GM12878 (cell line): Measurements from ENCODE around the gene RBM48. TPM values are rescaled to one million over a fixed set of nuclear protein-coding genes. Genes with fewer than 3 reads are reported as not detected.
A peak's percentile ranks its signal among the peaks of the same experiment; 100 is the strongest.

Source experiments
- ATAC-seq: fragments of 200-7000 bp; cut with Tn5 transposase; 3 replicates; pipeline ENCODE4 v1.9.1; 2020; ENCODE audit warnings: mild to moderate bottlenecking, moderate library complexity
- BruUV-seq: library from RNA; stranded (reverse); fragments of 400-500 nt; replicated peaks from 2 replicates; lab custom pipeline; 2021; lab: Mats Ljungman, UMichigan
- CTCF ChIA-PET: fragments of 300-600 bp; sonication (Branson Sonifier 250); formaldehyde crosslinking; extraction: SDS; loops from one replicate; lab custom pipeline; 2021; ENCODE audit warnings: inconsistent platforms; lab: Yijun Ruan, JAX
- POLR2A ChIA-PET: fragments of 350-600 bp; formaldehyde crosslinking; extraction: SDS; loops from one replicate; lab custom pipeline; 2021; ENCODE audit warnings: inconsistent platforms; lab: Charles Lee
- RAD21 ChIA-PET: fragments of 300-600 bp; sonication (Branson Sonifier 250); formaldehyde crosslinking; loops from one replicate; lab custom pipeline; 2023; ENCODE audit warnings: antibody characterized with exemption; ENCODE audit not compliant: unreplicated experiment; lab: Charles Lee
- SMC1A ChIA-PET: fragments of 300-600 bp; sonication (Branson Sonifier 250); formaldehyde crosslinking; loops from one replicate; lab custom pipeline; 2023; ENCODE audit not compliant: unreplicated experiment, uncharacterized antibody; lab: Charles Lee
- DNase-seq: peaks from one replicate; pipeline ENCODE4 v3.0.0-alpha.2; 2011; ENCODE audit warnings: low read depth, low spot score
- FAIRE-seq: peaks from 3 replicates; lab custom pipeline; 2011; peaks lifted over from hg19 to GRCh38; lab: Jason Lieb, UNC
- H2AFZ ChIP-seq: 2 replicates; pipeline ENCODE4 v1.6.0; 2011; ENCODE audit warnings: low read depth, low read length, control low read depth; ENCODE audit not compliant: control insufficient read depth
- H3K27ac ChIP-seq: 2 replicates; pipeline ENCODE4 v1.5.1; 2011; ENCODE audit warnings: control low read depth; ENCODE audit not compliant: control insufficient read depth, insufficient read depth
- H3K27me3 ChIP-seq, 2 experiments: replicated peaks in 1 of 2; 2 replicates each; pipeline versions ENCODE4 v1.6.0 to v1.6.1; 2011; ENCODE audit warnings: low read length in 1 of 2; ENCODE audit not compliant: control insufficient read depth in 2 of 2, insufficient read depth in 2 of 2
- H3K36me3 ChIP-seq, 2 experiments: 2 replicates each; pipeline ENCODE4 v1.5.1; 2011; ENCODE audit warnings: low read length in 1 of 2; ENCODE audit not compliant: control insufficient read depth in 2 of 2, insufficient read depth in 2 of 2
- H3K4me1 ChIP-seq: 2 replicates; pipeline ENCODE4 v1.6.1; 2011; ENCODE audit warnings: mild to moderate bottlenecking, low read length, moderate library complexity, mixed read lengths; ENCODE audit not compliant: control insufficient read depth, insufficient read depth
- H3K4me2 ChIP-seq: 2 replicates; pipeline ENCODE4 v1.6.0; 2011; ENCODE audit warnings: control low read depth; ENCODE audit not compliant: control insufficient read depth, insufficient read depth
- H3K4me3 ChIP-seq: fragments of 200-600 bp; sonication (generic); 2 replicates; pipeline ENCODE4 v1.5.1; 2016
- H3K79me2 ChIP-seq: 2 replicates; pipeline ENCODE4 v1.6.0; 2011; ENCODE audit warnings: low read length; ENCODE audit not compliant: control insufficient read depth, insufficient read depth
- H3K9ac ChIP-seq: 2 replicates; pipeline ENCODE4 v1.8.0; 2011; ENCODE audit warnings: low read length, control low read depth, mixed read lengths; ENCODE audit not compliant: control insufficient read depth, insufficient read depth
- H3K9me3 ChIP-seq: replicated peaks from 3 replicates; pipeline ENCODE4 v1.5.1; 2011; ENCODE audit warnings: mild to moderate bottlenecking, low read length; ENCODE audit not compliant: control insufficient read depth, insufficient read depth
- H4K20me1 ChIP-seq: 2 replicates; pipeline ENCODE4 v1.6.0; 2011; ENCODE audit not compliant: control insufficient read depth, insufficient read depth
- BCL11A ChIP-seq: IDR thresholded peaks from 2 replicates; pipeline ENCODE4 v1.6.1; 2011; ENCODE audit warnings: low read depth, low read length
- IKZF2 ChIP-seq, 2 experiments: fragments of 450-650 bp; IDR thresholded peaks; 2 replicates each; pipeline ENCODE4 v1.6.1; 2017; ENCODE audit warnings: mild to moderate bottlenecking in 2 of 2, moderate library complexity in 2 of 2
- JUND ChIP-seq: IDR thresholded peaks from 2 replicates; pipeline ENCODE4 v1.6.1; 2012; ENCODE audit warnings: low read depth, mild to moderate bottlenecking, low read length, improper control_type of control experiment, moderate library complexity
- MEF2A ChIP-seq: IDR thresholded peaks from 2 replicates; pipeline ENCODE4 v1.6.1; 2011; ENCODE audit warnings: low read depth, mild to moderate bottlenecking, low read length, moderate library complexity; ENCODE audit not compliant: insufficient read depth
- MTA2 ChIP-seq: fragments of 450-650 bp; IDR thresholded peaks from 2 replicates; pipeline ENCODE4 v1.6.1; 2016; ENCODE audit warnings: low read depth, mild to moderate bottlenecking, moderate library complexity
- NBN ChIP-seq: fragments of 450-650 bp; IDR thresholded peaks from 2 replicates; pipeline ENCODE4 v1.6.1; 2016
- NKRF ChIP-seq: fragments of 450-650 bp; conservative IDR thresholded peaks from 2 replicates; pipeline ENCODE4 v1.6.1; 2017; ENCODE audit warnings: mild to moderate bottlenecking, moderate library complexity
- PAX8 ChIP-seq: fragments of 450-650 bp; IDR thresholded peaks from 2 replicates; pipeline ENCODE4 v1.6.1; 2017; ENCODE audit warnings: mild to moderate bottlenecking, moderate library complexity
- POLR2AphosphoS5 ChIP-seq: IDR thresholded peaks from 2 replicates; pipeline ENCODE4 v1.6.1; 2011; ENCODE audit warnings: mild to moderate bottlenecking, low read length, inconsistent platforms
- RB1 ChIP-seq: fragments of 450-650 bp; formaldehyde crosslinking; IDR thresholded peaks from 2 replicates; pipeline ENCODE4 v1.6.1; 2017; ENCODE audit warnings: mild to moderate bottlenecking, borderline replicate concordance
- RELA ChIP-seq: fragments of 450-650 bp; IDR thresholded peaks from 2 replicates; pipeline ENCODE4 v1.8.0; 2014; ENCODE audit warnings: borderline replicate concordance; ENCODE audit not compliant: partially characterized antibody
- SIX5 ChIP-seq: IDR thresholded peaks from 2 replicates; pipeline ENCODE4 v1.6.1; 2011; ENCODE audit warnings: mild to moderate bottlenecking, low read depth, low read length, moderate library complexity; ENCODE audit not compliant: severe bottlenecking
- STAT1 ChIP-seq: fragments of 450-650 bp; conservative IDR thresholded peaks from 2 replicates; pipeline ENCODE4 v1.6.1; 2014; ENCODE audit warnings: antibody characterized with exemption, mild to moderate bottlenecking
- ZBTB40 ChIP-seq: fragments of 450-650 bp; IDR thresholded peaks from 2 replicates; pipeline ENCODE4 v1.6.1; 2016; ENCODE audit warnings: mild to moderate bottlenecking, moderate library complexity, borderline replicate concordance
- ZNF217 ChIP-seq: fragments of 450-650 bp; IDR thresholded peaks from 2 replicates; pipeline ENCODE4 v1.6.1; 2017; ENCODE audit warnings: antibody characterized with exemption, mild to moderate bottlenecking
- WGBS: methylation state at CpG from one replicate; pipeline ENCODE4 v1.1.6; 2016; ENCODE audit warnings: low lambda C conversion rate; ENCODE audit not compliant: insufficient replicate concordance, insufficient coverage; ENCODE audit errors: missing lambda C conversion rate; 5-methylcytosine and 5-hydroxymethylcytosine counted together
- in situ Hi-C: fragments of 300-500 bp; cut with MboI; formaldehyde crosslinking; loops from 9 replicates; pipeline ENCODE4 v1.14.3; 2018; ENCODE audit warnings: mixed read lengths
- intact Hi-C: fragments of 100-400 bp; cut with micrococcal nuclease; formaldehyde crosslinking; loops from one replicate; pipeline ENCODE4 v1.14.2; 2022; ENCODE audit not compliant: unreplicated experiment
- polyA plus RNA-seq, 11 experiments: library from polyadenylated mRNA; depleted of rRNA in 4 of 11; unstranded in 6 of 11; stranded (reverse) in 5 of 11; fragments of >200 nt; fragmentation: Nextera tagmentation in 4 of 11; fragmentation: Illumina TruSeq in 1 of 11; extraction: Ambion mirVana in 4 of 11; extraction: Trizol in 1 of 11; gene quantifications; 1 replicate in 1 of 11; 2 replicates in 10 of 11; pipeline versions ENCODE4 v1.2.1 to v1.2.3, GENCODE V29; 2011 to 2016; ENCODE audit warnings: inconsistent platforms in 2 of 11, missing spikeins in 2 of 11, low read depth in 1 of 11
- total RNA-seq, 4 experiments: library from RNA; depleted of rRNA in 3 of 4; stranded (reverse); fragments of >200 nt in 3 of 4; fragmentation: Illumina TruSeq in 1 of 4; extraction: Trizol in 1 of 4; gene quantifications; 2 replicates each; pipeline versions ENCODE4 v1.2.1 to v1.2.3, GENCODE V29; 2013 to 2021
- TF ChIP-seq, protein P1 (sequence below): fragments of 450-650 bp; IDR thresholded peaks from 2 replicates; pipeline ENCODE4 v1.6.1; 2017; ENCODE audit warnings: low read depth, mild to moderate bottlenecking, moderate library complexity

The RBM48 gene
- total and polyA plus RNA-seq, 10 of the 15 experiments (the other 5 are each of a cell fraction or from before 2014, with no cell fraction given): 8.5 to 14.7 (median 11.6) TPM

DNA sequence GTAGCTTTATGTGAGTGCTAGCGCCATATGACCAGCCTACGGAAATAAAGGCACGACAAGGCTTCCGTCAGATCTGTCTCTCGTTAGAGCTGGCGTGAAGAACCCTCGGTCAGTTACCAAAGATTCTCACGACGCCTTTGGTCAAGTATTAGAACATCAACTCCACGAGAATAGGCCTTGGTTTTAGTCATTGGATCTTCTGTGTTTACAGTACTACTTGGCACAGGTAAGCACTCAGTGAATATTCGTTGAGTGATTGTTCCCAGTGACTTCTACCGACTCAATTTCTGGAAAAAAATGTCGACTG is 316 bp downstream of the RBM48 start:
- ChIA-PET RAD21 (interaction anchor here (0.6 to 1.6 kb wide), 17 partner anchors 11 to 703 kb away, joined by 3 to 8 read pairs (median 3); partner anchors contain the start of genes AKAP9, ANKIB1, CDK6 and GATAD1), SMC1A (interaction anchor here (0.7 to 1.0 kb wide), 7 partner anchors 31 to 703 kb away, joined by 3 to 4 read pairs (median 3); partner anchors contain the start of gene VPS50)
- intact Hi-C loops: no loop called here
- TF ChIP-seq JUND (no peak), RELA (no peak), NKRF (0 out of 2 replicates have a peak, but pooled peaks have one; percentile 48), SIX5 (no peak), MTA2 (no peak), RB1 (0 out of 2 replicates have a peak, but pooled peaks have one; percentile 37), STAT1 (no peak), MEF2A (no peak), IKZF2 (IDR thresholded peaks at IDR 0.05) (no peak), NBN (peak; percentile 7; the same call in 1 of the 2 replicates), ZBTB40 (peak; percentile 51), POLR2AphosphoS5 (no peak), ZNF217 (no peak), PAX8 (peak; percentile 43; the same call in 1 of the 2 replicates), BCL11A (0 out of 2 replicates have a peak, but pooled peaks have one; percentile 27)
- TF ChIP-seq, protein P1, sequence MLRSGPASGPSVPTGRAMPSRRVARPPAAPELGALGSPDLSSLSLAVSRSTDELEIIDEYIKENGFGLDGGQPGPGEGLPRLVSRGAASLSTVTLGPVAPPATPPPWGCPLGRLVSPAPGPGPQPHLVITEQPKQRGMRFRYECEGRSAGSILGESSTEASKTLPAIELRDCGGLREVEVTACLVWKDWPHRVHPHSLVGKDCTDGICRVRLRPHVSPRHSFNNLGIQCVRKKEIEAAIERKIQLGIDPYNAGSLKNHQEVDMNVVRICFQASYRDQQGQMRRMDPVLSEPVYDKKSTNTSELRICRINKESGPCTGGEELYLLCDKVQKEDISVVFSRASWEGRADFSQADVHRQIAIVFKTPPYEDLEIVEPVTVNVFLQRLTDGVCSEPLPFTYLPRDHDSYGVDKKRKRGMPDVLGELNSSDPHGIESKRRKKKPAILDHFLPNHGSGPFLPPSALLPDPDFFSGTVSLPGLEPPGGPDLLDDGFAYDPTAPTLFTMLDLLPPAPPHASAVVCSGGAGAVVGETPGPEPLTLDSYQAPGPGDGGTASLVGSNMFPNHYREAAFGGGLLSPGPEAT: peak; percentile 56; the same call in 1 of the 2 replicates

More for the DNA sequence above, 316 bp downstream of the RBM48 start:
- BruUV-seq: TSS peak; percentile 84
- H3K27ac ChIP-seq: peak overlapping the region; percentile 85
- peaks cover 25% of the 10 kb centered on the region for H3K79me2 ChIP-seq
- H3K27me3 ChIP-seq: no peaks in the 10 kb centered on the region
- H3K36me3 ChIP-seq: peaks cover 0 to 9% of the 10 kb centered on the region in 2 experiments; a peak in 2 of 4 replicates
- POLR2A ChIA-PET: interaction anchor here (0.5 to 1.4 kb wide), 8 partner anchors 11 to 832 kb away, joined by 3 to 5 read pairs (median 5); partner anchors contain the start of genes ANKIB1, CYP51A1 and KRIT1
- H3K4me2 ChIP-seq: peak overlapping the region; percentile 52
- H2AFZ ChIP-seq: peak overlapping the region; percentile 94
- H4K20me1 ChIP-seq: no peaks in the 10 kb centered on the region
- in situ Hi-C loops: no loop called here
- H3K4me3 ChIP-seq: peak overlapping the region; percentile 94
- WGBS: 2% methylated on average over 13 of the region's 13 CpGs
- no peak for FAIRE-seq
- H3K9ac ChIP-seq: peak overlapping the region; percentile 81
- no peaks in the 10 kb centered on the region for H3K9me3 ChIP-seq
- CTCF ChIA-PET: interaction anchor here (0.7 to 1.8 kb wide), 19 partner anchors 27 to 648 kb away, joined by 3 to 8 read pairs (median 3); partner anchors contain the start of genes FAM133B and MTERF1
- DNase-seq: no peak
- no peaks in the 10 kb centered on the region for H3K4me1 ChIP-seq
- peak; percentile 2 for ATAC-seq
